ENCODE measurements around the gene LRRC3.

GRCh38 chr21:44441581-44442265 is 13.6 kb upstream of the LRRC3 start:
- TF ChIP-seq POLR2AphosphoS5 (IDR thresholded peaks at IDR 0.05; ENCODE audit: low read depth, low read length), result no peak
- no peak for TF ChIP-seq POLR2A (IDR thresholded peaks at IDR 0.05; ENCODE audit: low read depth, low read length)
- TF ChIP-seq TAF1 (IDR thresholded peaks at IDR 0.05; ENCODE audit: low read depth, low read length), result no peak
- TF ChIP-seq POU2F2 (IDR thresholded peaks at IDR 0.05; ENCODE audit: low read depth, low read length), result no peak
- no peak for TF ChIP-seq SPI1 (IDR thresholded peaks at IDR 0.05; ENCODE audit: low read depth, low read length)

Data from GM12891 (cell line).